HEK293 (cell line): Measurements from ENCODE around the gene DDX54.

ENCODE experiments used
- INSM2 ChIP-seq: fragments of 450-650 bp; formaldehyde crosslinking; IDR thresholded peaks from 2 replicates; pipeline ENCODE4 v1.5.1; 2016; ENCODE audit warnings: missing biosample characterization, missing genetic modification characterization
- PRDM1 ChIP-seq: fragments of 450-650 bp; formaldehyde crosslinking; IDR thresholded peaks from 2 replicates; pipeline ENCODE4; 2016; ENCODE audit warnings: missing biosample characterization, missing genetic modification characterization
- PRDM4 ChIP-seq: fragments of 450-650 bp; formaldehyde crosslinking; IDR thresholded peaks from 2 replicates; pipeline ENCODE4 v1.5.1; 2017; ENCODE audit warnings: missing biosample characterization, missing genetic modification characterization
- SP2 ChIP-seq: fragments of 450-650 bp; formaldehyde crosslinking; IDR thresholded peaks from 2 replicates; pipeline ENCODE4 v1.5.1; 2016; ENCODE audit warnings: missing biosample characterization, missing genetic modification characterization
- TCF7L2 ChIP-seq: IDR thresholded peaks from 2 replicates; pipeline ENCODE4 v1.6.1; 2011; ENCODE audit warnings: low read depth, mild to moderate bottlenecking, inconsistent platforms, low read length, moderate library complexity, borderline replicate concordance
- TRIM28 ChIP-seq: IDR thresholded peaks from 2 replicates; pipeline ENCODE4 v1.6.1; 2011; ENCODE audit warnings: low read length, control low read depth, borderline replicate concordance
- YY2 ChIP-seq: fragments of 450-650 bp; formaldehyde crosslinking; IDR thresholded peaks from 2 replicates; pipeline ENCODE4 v1.5.1; 2016; ENCODE audit warnings: missing biosample characterization, missing genetic modification characterization
- ZBTB10 ChIP-seq: fragments of 450-650 bp; formaldehyde crosslinking; IDR thresholded peaks from 2 replicates; pipeline ENCODE4 v1.5.1; 2016; ENCODE audit warnings: missing biosample characterization, missing genetic modification characterization
- ZIC2 ChIP-seq: fragments of 450-650 bp; formaldehyde crosslinking; IDR thresholded peaks from 2 replicates; pipeline ENCODE4 v1.5.1; 2016; ENCODE audit warnings: missing biosample characterization, missing genetic modification characterization
- ZNF223 ChIP-seq: fragments of 450-650 bp; formaldehyde crosslinking; IDR thresholded peaks from 2 replicates; pipeline ENCODE4 v1.5.1; 2016; ENCODE audit warnings: missing biosample characterization, missing genetic modification characterization
- ZNF37A ChIP-seq: fragments of 450-650 bp; IDR thresholded peaks from 2 replicates; pipeline ENCODE4 v1.5.1; 2018; ENCODE audit warnings: missing biosample characterization, missing genetic modification characterization
- ZNF394 ChIP-seq: fragments of 450-650 bp; formaldehyde crosslinking; IDR thresholded peaks from 2 replicates; pipeline ENCODE4 v1.5.1; 2016; ENCODE audit warnings: missing biosample characterization, missing genetic modification characterization, mild to moderate bottlenecking, moderate library complexity, borderline replicate concordance
- ZNF449 ChIP-seq: fragments of 450-650 bp; formaldehyde crosslinking; IDR thresholded peaks from 2 replicates; pipeline ENCODE4 v1.5.1; 2017; ENCODE audit warnings: missing biosample characterization, mild to moderate bottlenecking, missing genetic modification characterization, moderate library complexity
- ZNF513 ChIP-seq: fragments of 450-650 bp; IDR thresholded peaks from 2 replicates; pipeline ENCODE4 v1.5.1; 2018; ENCODE audit warnings: missing biosample characterization, missing genetic modification characterization
- ZNF529 ChIP-seq: fragments of 450-650 bp; formaldehyde crosslinking; IDR thresholded peaks from 2 replicates; pipeline ENCODE4 v1.5.1; 2017; ENCODE audit warnings: missing genetic modification characterization, missing biosample characterization; ENCODE audit not compliant: insufficient replicate concordance
- ZNF639 ChIP-seq: fragments of 450-650 bp; formaldehyde crosslinking; IDR thresholded peaks from 2 replicates; pipeline ENCODE4 v1.5.1; 2016; ENCODE audit warnings: missing biosample characterization, missing genetic modification characterization
- ZNF692 ChIP-seq: fragments of 450-650 bp; formaldehyde crosslinking; IDR thresholded peaks from 2 replicates; pipeline ENCODE4 v1.5.1; 2016; ENCODE audit warnings: missing biosample characterization, missing genetic modification characterization
- ZNF707 ChIP-seq: fragments of 450-650 bp; formaldehyde crosslinking; IDR thresholded peaks from 2 replicates; pipeline ENCODE4 v1.5.1; 2016; ENCODE audit warnings: missing biosample characterization, missing genetic modification characterization
- ZNF76 ChIP-seq: fragments of 450-650 bp; formaldehyde crosslinking; IDR thresholded peaks from 2 replicates; pipeline ENCODE4; 2016; ENCODE audit warnings: low read depth, missing biosample characterization, missing genetic modification characterization, borderline replicate concordance
- TF ChIP-seq, protein P1 (sequence below): fragments of 450-650 bp; formaldehyde crosslinking; IDR thresholded peaks from 2 replicates; pipeline ENCODE4 v1.5.1; 2017; ENCODE audit warnings: missing biosample characterization, missing genetic modification characterization
- TF ChIP-seq, protein P2 (sequence below): fragments of 450-650 bp; formaldehyde crosslinking; IDR thresholded peaks from 2 replicates; pipeline ENCODE4 v1.5.1; 2017; ENCODE audit warnings: missing biosample characterization, missing genetic modification characterization

Gene DDX54

DNA sequence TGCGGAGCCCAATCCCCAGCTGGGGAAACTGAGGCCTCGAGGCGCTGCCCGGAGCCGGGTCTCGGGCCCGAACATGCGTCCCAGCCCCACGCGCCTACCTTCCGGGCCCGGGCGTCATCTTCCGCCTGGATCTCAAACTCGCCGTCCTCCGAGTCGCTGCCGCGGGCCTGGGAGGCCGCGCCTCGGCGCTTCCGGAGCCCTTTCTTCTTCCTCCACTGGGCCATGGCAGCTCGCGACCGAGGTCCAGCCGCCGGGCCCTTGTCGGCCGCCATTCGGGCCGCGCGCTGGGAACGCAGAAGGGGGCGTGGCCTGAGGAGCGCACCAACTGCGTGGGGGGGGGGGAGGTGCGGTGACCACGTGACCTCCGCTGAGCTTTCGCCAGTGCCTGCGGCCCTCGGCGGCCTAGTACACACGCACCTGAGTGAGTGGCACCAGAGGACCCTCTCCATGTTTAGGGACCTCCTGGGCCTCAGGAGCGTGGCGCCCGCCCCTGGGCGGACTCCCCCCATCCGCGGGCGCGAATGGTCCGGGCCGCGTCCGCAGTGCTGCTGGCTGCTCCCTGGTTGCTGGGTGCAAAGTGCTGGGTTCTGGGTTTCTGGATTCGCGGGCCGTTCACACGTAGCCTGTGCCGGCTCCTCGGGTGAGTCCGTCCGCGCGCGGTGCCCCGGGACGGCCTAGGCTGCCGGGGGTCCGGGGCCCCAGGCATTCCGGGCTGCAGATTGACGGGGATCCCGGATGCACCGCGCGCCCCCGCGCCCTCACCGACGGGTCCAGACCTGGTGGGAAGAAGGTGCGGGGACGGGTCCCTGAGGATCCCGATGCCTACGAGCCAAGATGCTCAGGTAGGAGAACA is at the start of gene DDX54, which contains the start of gene RITA1 (continued):
- peak; percentile 81; the same call in 1 of the 2 replicates for TF ChIP-seq TRIM28
- TF ChIP-seq, protein P1, sequence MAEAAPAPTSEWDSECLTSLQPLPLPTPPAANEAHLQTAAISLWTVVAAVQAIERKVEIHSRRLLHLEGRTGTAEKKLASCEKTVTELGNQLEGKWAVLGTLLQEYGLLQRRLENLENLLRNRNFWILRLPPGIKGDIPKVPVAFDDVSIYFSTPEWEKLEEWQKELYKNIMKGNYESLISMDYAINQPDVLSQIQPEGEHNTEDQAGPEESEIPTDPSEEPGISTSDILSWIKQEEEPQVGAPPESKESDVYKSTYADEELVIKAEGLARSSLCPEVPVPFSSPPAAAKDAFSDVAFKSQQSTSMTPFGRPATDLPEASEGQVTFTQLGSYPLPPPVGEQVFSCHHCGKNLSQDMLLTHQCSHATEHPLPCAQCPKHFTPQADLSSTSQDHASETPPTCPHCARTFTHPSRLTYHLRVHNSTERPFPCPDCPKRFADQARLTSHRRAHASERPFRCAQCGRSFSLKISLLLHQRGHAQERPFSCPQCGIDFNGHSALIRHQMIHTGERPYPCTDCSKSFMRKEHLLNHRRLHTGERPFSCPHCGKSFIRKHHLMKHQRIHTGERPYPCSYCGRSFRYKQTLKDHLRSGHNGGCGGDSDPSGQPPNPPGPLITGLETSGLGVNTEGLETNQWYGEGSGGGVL (tag by site-specific recombination), result peak; percentile 64
- no peak for TF ChIP-seq ZNF513 (tag by site-specific recombination)
- TF ChIP-seq PRDM4, result peak; percentile 62; the same call in 1 of the 2 replicates
- no peak for TF ChIP-seq ZNF707 (tag by site-specific recombination)
- peak; percentile 73; the same call in 1 of the 2 replicates for TF ChIP-seq ZNF639 (tag by site-specific recombination)
- TF ChIP-seq ZBTB10, result peak; percentile 35; the same call in 1 of the 2 replicates
- TF ChIP-seq ZNF529 (tag by site-specific recombination), result no peak
- TF ChIP-seq PRDM1 (tag by site-specific recombination), result no peak
- peak; percentile 85 for TF ChIP-seq ZNF692 (tag by site-specific recombination)
- TF ChIP-seq TCF7L2, result peak; percentile 17; the same call in 1 of the 2 replicates
- peak; percentile 62 for TF ChIP-seq SP2 (tag by site-specific recombination)
- no peak for TF ChIP-seq ZNF37A
- TF ChIP-seq ZNF76 (tag by site-specific recombination), result peak; percentile 86
- peak; percentile 82 for TF ChIP-seq ZIC2
- TF ChIP-seq ZNF223 (tag by site-specific recombination), result no peak
- TF ChIP-seq, protein P2, sequence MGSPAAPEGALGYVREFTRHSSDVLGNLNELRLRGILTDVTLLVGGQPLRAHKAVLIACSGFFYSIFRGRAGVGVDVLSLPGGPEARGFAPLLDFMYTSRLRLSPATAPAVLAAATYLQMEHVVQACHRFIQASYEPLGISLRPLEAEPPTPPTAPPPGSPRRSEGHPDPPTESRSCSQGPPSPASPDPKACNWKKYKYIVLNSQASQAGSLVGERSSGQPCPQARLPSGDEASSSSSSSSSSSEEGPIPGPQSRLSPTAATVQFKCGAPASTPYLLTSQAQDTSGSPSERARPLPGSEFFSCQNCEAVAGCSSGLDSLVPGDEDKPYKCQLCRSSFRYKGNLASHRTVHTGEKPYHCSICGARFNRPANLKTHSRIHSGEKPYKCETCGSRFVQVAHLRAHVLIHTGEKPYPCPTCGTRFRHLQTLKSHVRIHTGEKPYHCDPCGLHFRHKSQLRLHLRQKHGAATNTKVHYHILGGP (tag by site-specific recombination), result no peak
- peak; percentile 75 for TF ChIP-seq INSM2 (tag by site-specific recombination)
- TF ChIP-seq ZNF394, result 0 out of 2 replicates have a peak, but pooled peaks have one; percentile 73
- 0 out of 2 replicates have a peak, but pooled peaks have one; percentile 45 for TF ChIP-seq ZNF449 (tag by site-specific recombination)
- TF ChIP-seq YY2, result peak; percentile 95
